Kidney glomerular epithelial cell (primary cell): ENCODE data around the gene ENPEP.
A peak's percentile ranks its signal among the peaks of the same experiment; 100 is the strongest.

Experiments used
- DNase-seq: peaks from one replicate; lab custom pipeline; 2025; lab: John Stamatoyannopoulos, UW

Gene ENPEP

DNA sequence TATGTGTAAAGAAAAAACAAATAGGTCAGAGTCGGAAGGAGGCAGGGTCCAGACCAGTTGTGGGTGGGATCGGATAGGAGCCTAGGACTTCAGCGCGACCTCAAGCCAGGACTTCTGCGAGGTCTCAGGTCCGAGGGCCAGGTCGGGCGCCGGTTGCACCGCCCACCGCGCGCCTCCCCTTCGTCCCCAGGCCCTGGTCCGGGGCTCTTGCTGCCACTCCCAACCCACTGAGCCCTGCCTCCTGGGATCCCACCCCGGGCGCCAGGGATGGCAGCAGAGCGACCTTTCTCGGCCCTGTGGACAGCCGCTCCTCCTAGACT is 134.6 kb downstream of the ENPEP start:
- no peak for DNase-seq

- peak; percentile 86 for DNase-seq
Observed at GRCh38 chr4:110610940-110611831, 135.2 kb downstream of the ENPEP start.

DNA sequence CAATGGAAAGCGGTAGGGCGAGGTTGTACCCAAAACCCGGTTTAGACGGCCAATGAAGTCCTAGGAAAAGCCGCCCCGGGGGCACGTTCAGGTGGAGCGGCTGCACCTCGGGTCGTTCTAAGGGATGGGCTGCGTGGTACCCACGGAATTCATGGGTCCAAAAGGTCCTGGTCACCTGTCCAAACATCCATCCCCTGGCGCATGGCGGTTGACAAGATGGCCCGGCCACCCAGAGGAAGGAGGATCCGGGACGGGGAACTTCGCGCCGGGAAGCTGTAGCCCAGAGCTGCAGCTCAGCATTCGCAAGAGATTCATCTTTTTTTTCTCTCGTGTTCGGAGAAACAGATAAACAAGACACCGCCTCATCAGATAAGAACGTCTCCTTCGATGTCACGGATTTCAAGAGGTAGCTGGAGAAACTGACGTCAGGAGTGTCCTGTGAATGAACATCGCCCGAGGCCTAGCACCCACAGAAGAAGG is 136.1 kb downstream of the ENPEP start:
- DNase-seq, result no peak

- no peak for DNase-seq
Observed at GRCh38 chr4:110612631-110613269, 136.8 kb downstream of the ENPEP start.

GRCh38 chr4:110613745-110614144 is 137.8 kb downstream of the ENPEP start:
- no peak for DNase-seq

- no peak for DNase-seq
Observed at GRCh38 chr4:110614173-110614963, 138.4 kb downstream of the ENPEP start.
